ENCODE results near the gene LCN10.

GRCh38 chr9:136763649-136764035 is 20.9 kb upstream of the LCN10 start:
- TF ChIP-seq POLR2A (IDR thresholded peaks at IDR 0.05; ENCODE audit: low read length) (no peak), GATA1 (IDR thresholded peaks at IDR 0.05; ENCODE audit: low read depth, low read length) (no peak)
